HG03442 (cell line): Measurements from ENCODE around the gene AFF3.

Experiments
- ATAC-seq: cut with Tn5 transposase; IDR thresholded peaks from one replicate; pipeline ENCODE4 v1.9.1; 2021; ENCODE audit warnings: mild to moderate bottlenecking, moderate library complexity; ENCODE audit not compliant: unreplicated experiment

AFF3 gene

GRCh38 chr2:99864561-99865553 lies 277.5 kb downstream of the AFF3 start:
- no peak for ATAC-seq

- no peak for ATAC-seq
Measured at GRCh38 chr2:99863903-99864270, 278.5 kb downstream of the AFF3 start.

GRCh38 chr2:99863236-99863902 lies 279.0 kb downstream of the AFF3 start:
- ATAC-seq, result no peak

GRCh38 chr2:99862566-99862965 lies 279.8 kb downstream of the AFF3 start:
- ATAC-seq, result no peak

GRCh38 chr2:99861376-99861760 lies 281.0 kb downstream of the AFF3 start:
- ATAC-seq, result no peak

- no peak for ATAC-seq
Measured at GRCh38 chr2:99860720-99861375, 281.5 kb downstream of the AFF3 start.

GRCh38 chr2:99858951-99859596 lies 283.3 kb downstream of the AFF3 start:
- ATAC-seq, result no peak

GRCh38 chr2:99857867-99858444 lies 284.4 kb downstream of the AFF3 start:
- ATAC-seq, result no peak

GRCh38 chr2:99857372-99857771 lies 285.0 kb downstream of the AFF3 start:
- ATAC-seq, result no peak

- no peak for ATAC-seq
Measured at GRCh38 chr2:99856119-99856518, 286.3 kb downstream of the AFF3 start.

GRCh38 chr2:99854236-99854852 lies 288.0 kb downstream of the AFF3 start:
- ATAC-seq, result no peak

GRCh38 chr2:99852956-99853355 lies 289.4 kb downstream of the AFF3 start:
- ATAC-seq, result no peak

- ATAC-seq, result no peak
Measured at GRCh38 chr2:99852376-99852934, 289.9 kb downstream of the AFF3 start.

GRCh38 chr2:99851811-99852210 lies 290.6 kb downstream of the AFF3 start:
- ATAC-seq, result no peak

GRCh38 chr2:99851089-99851488 lies 291.3 kb downstream of the AFF3 start:
- ATAC-seq, result no peak

GRCh38 chr2:99850084-99850710 lies 292.2 kb downstream of the AFF3 start:
- ATAC-seq, result no peak

GRCh38 chr2:99846462-99847107 lies 295.8 kb downstream of the AFF3 start:
- ATAC-seq, result no peak

- ATAC-seq, result no peak
Measured at GRCh38 chr2:99845296-99845695, 297.1 kb downstream of the AFF3 start.

- no peak for ATAC-seq
Measured at GRCh38 chr2:99842451-99842850, 299.9 kb downstream of the AFF3 start.
